HepG2 (cell line): ENCODE results near the gene WDR26. TPM values are rescaled to one million over a fixed set of nuclear protein-coding genes. Genes with fewer than 3 reads are reported as not detected.

Source experiments
- KDM3A ChIP-seq: IDR thresholded peaks from 2 replicates; pipeline ENCODE4 v1.6.1; 2018; ENCODE audit warnings: low read depth, missing compliant biosample characterization
- MLLT10 ChIP-seq: sonication (generic); formaldehyde crosslinking; IDR thresholded peaks from 2 replicates; pipeline ENCODE4 v1.4.0; 2020; ENCODE audit warnings: missing genetic modification reagents
- NBN ChIP-seq: fragments of 450-650 bp; conservative IDR thresholded peaks from 2 replicates; pipeline ENCODE4 v1.6.1; 2017
- POLR2AphosphoS5 ChIP-seq: IDR thresholded peaks from 2 replicates; pipeline ENCODE4 v1.6.1; 2012; ENCODE audit warnings: low read depth, low read length
- RCOR2 ChIP-seq: IDR thresholded peaks from 2 replicates; pipeline ENCODE4 v1.6.1; 2016; ENCODE audit warnings: missing biosample characterization, missing genetic modification reagents
- SETDB1 ChIP-seq: sonication (generic); formaldehyde crosslinking; IDR thresholded peaks from 2 replicates; pipeline ENCODE4 v1.5.1; 2020; ENCODE audit warnings: missing genetic modification reagents, mild to moderate bottlenecking, borderline replicate concordance
- TFDP2 ChIP-seq: sonication (generic); formaldehyde crosslinking; IDR thresholded peaks from 2 replicates; pipeline ENCODE4 v1.4.0; 2020; ENCODE audit warnings: missing genetic modification reagents
- ZBTB40 ChIP-seq, 2 experiments: fragments of 450-650 bp in 1 of 2; sonication (generic) in 1 of 2; formaldehyde crosslinking in 1 of 2; IDR thresholded peaks; 2 replicates each; pipeline versions ENCODE4 v1.6.1 to v1.8.0; 2016 to 2022; ENCODE audit warnings: antibody characterized with exemption in 1 of 2, mild to moderate bottlenecking in 1 of 2, missing genetic modification reagents in 1 of 2
- ZFX ChIP-seq: sonication (generic); formaldehyde crosslinking; IDR thresholded peaks from 2 replicates; pipeline ENCODE4 v1.4.0; 2020; ENCODE audit warnings: mild to moderate bottlenecking, low read depth, missing genetic modification reagents, moderate library complexity
- ZNF234 ChIP-seq: sonication (generic); formaldehyde crosslinking; conservative IDR thresholded peaks from 2 replicates; pipeline ENCODE4 v1.5.1; 2020; ENCODE audit warnings: mild to moderate bottlenecking, missing genetic modification reagents
- ZNF253 ChIP-seq: sonication (generic); formaldehyde crosslinking; IDR thresholded peaks from 2 replicates; pipeline ENCODE4 v1.8.0; 2022; ENCODE audit warnings: mild to moderate bottlenecking, missing genetic modification reagents, borderline replicate concordance
- ZNF431 ChIP-seq: sonication (generic); formaldehyde crosslinking; IDR thresholded peaks from 2 replicates; pipeline ENCODE4 v1.9.0; 2022; ENCODE audit warnings: missing genetic modification reagents, low read depth, mild to moderate bottlenecking, borderline replicate concordance
- ZNF556 ChIP-seq: sonication (generic); formaldehyde crosslinking; IDR thresholded peaks from 2 replicates; pipeline ENCODE4 v1.4.0; 2020; ENCODE audit warnings: mild to moderate bottlenecking, missing genetic modification reagents, borderline replicate concordance
- ZNF567 ChIP-seq: sonication (generic); formaldehyde crosslinking; IDR thresholded peaks from 2 replicates; pipeline ENCODE4 v1.8.1; 2023; ENCODE audit warnings: mild to moderate bottlenecking, missing genetic modification reagents, borderline replicate concordance
- ZNF703 ChIP-seq: sonication (generic); formaldehyde crosslinking; IDR thresholded peaks from 2 replicates; pipeline ENCODE4 v1.5.1; 2020; ENCODE audit warnings: missing genetic modification reagents, mild to moderate bottlenecking, moderate library complexity, borderline replicate concordance
- ZNF768 ChIP-seq: sonication (generic); formaldehyde crosslinking; IDR thresholded peaks from 2 replicates; pipeline ENCODE4 v1.4.0; 2020; ENCODE audit warnings: missing genetic modification reagents
- ZNF784 ChIP-seq: sonication (generic); formaldehyde crosslinking; IDR thresholded peaks from 2 replicates; pipeline ENCODE4 v1.5.1; 2020; ENCODE audit warnings: missing genetic modification reagents, mild to moderate bottlenecking, borderline replicate concordance
- polyA plus RNA-seq, 8 experiments: library from polyadenylated mRNA; depleted of rRNA in 3 of 8; stranded (reverse) in 7 of 8; unstranded in 1 of 8; fragments of >200 nt; fragmentation: Illumina TruSeq in 4 of 8; extraction: Trizol in 4 of 8; gene quantifications; 2 replicates each; pipeline versions ENCODE4 v1.2.1 to v1.2.3, GENCODE V29; 2011 to 2016; ENCODE audit warnings: low read depth in 4 of 8, missing spikeins in 1 of 8, mixed read lengths in 1 of 8; ENCODE audit not compliant: insufficient read depth in 1 of 8
- total RNA-seq, 5 experiments: library from RNA; depleted of rRNA; stranded (reverse); fragments of >200 nt; fragmentation: Illumina TruSeq; extraction: Trizol; gene quantifications; 2 replicates each; pipeline ENCODE4 v1.2.3, GENCODE V29; 2016; ENCODE audit warnings: low read depth in 1 of 5

WDR26 gene
- total and polyA plus RNA-seq, 2 of the 13 experiments (the other 11 are each of a cell fraction or from before 2014, with no cell fraction given): 13.2 to 23.7 TPM

- TF ChIP-seq TFDP2 (CRISPR knock-in tag) (peak; percentile 62; the same call in 1 of the 2 replicates), ZNF253 (CRISPR knock-in tag) (0 out of 2 replicates have a peak, but pooled peaks have one; percentile 76), SETDB1 (CRISPR knock-in tag) (no peak), ZNF768 (0 out of 2 replicates have a peak, but pooled peaks have one; percentile 43), ZFX (CRISPR knock-in tag) (peak; percentile 97), KDM3A (CRISPR knock-in tag) (no peak), MLLT10 (CRISPR knock-in tag) (no peak), ZNF431 (CRISPR knock-in tag) (no peak), ZNF556 (CRISPR knock-in tag) (peak; percentile 82; the same call in 1 of the 2 replicates), ZNF234 (CRISPR knock-in tag) (0 out of 2 replicates have a peak, but pooled peaks have one; percentile 37), ZNF703 (CRISPR knock-in tag) (no peak), ZNF567 (CRISPR knock-in tag) (no peak), NBN (no peak), POLR2AphosphoS5 (peak; percentile 83), ZNF784 (CRISPR knock-in tag) (0 out of 2 replicates have a peak, but pooled peaks have one; percentile 34), ZBTB40 (IDR thresholded peaks at IDR 0.05) (no peak), ZBTB40 (CRISPR knock-in tag; IDR thresholded peaks at IDR 0.05) (peak; percentile 69; the same call in 1 of the 2 replicates), RCOR2 (no peak)
These were observed 77.6 kb downstream of the WDR26 start, which contains the start of gene CNIH4 (continued) for GRCh38 chr1:224356685-224357625.
